ENCODE measurements around the gene FFAR1.

DNA sequence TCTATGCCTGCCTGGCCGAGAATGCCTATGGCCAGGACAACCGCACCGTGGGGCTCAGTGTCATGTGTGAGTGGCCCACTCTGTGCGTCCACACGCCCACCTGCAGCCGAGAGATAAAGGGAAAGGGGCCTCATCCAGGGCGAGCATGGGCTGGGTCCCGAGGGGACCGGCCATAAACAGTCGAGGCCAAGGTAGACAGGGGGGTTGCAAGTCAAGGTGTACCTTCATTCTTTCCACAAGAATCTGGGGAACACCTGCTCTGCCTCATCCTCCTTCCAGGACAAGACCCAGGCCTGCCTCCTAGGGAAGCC lies 47.4 kb upstream of the FFAR1 start:
- TF ChIP-seq, protein P1, sequence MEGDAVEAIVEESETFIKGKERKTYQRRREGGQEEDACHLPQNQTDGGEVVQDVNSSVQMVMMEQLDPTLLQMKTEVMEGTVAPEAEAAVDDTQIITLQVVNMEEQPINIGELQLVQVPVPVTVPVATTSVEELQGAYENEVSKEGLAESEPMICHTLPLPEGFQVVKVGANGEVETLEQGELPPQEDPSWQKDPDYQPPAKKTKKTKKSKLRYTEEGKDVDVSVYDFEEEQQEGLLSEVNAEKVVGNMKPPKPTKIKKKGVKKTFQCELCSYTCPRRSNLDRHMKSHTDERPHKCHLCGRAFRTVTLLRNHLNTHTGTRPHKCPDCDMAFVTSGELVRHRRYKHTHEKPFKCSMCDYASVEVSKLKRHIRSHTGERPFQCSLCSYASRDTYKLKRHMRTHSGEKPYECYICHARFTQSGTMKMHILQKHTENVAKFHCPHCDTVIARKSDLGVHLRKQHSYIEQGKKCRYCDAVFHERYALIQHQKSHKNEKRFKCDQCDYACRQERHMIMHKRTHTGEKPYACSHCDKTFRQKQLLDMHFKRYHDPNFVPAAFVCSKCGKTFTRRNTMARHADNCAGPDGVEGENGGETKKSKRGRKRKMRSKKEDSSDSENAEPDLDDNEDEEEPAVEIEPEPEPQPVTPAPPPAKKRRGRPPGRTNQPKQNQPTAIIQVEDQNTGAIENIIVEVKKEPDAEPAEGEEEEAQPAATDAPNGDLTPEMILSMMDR (IDR thresholded peaks at IDR 0.05): no peak
- TF ChIP-seq EZH2 (IDR thresholded peaks at IDR 0.05; ENCODE audit: borderline replicate concordance, insufficient read depth, low read depth, low read length, poor library complexity, severe bottlenecking): no peak
